H9 (cell line): ENCODE data around the gene CFAP77. TPM values are rescaled to one million over a fixed set of nuclear protein-coding genes. Genes with fewer than 3 reads are reported as not detected.
A peak's percentile ranks its signal among the peaks of the same experiment; 100 is the strongest.

Source experiments
- DNase-seq: peaks from one replicate; pipeline ENCODE4 v3.0.0-alpha.2; 2017
- H2AFZ ChIP-seq: one replicate; pipeline ENCODE4 v1.6.1; 2013; ENCODE audit warnings: mild to moderate bottlenecking, low read length, control low read depth, moderate library complexity
- H2AK5ac ChIP-seq: 2 replicates; pipeline ENCODE4 v1.6.1; 2013; ENCODE audit warnings: low read length, control low read depth, mixed read lengths; ENCODE audit not compliant: insufficient read length
- H2BK120ac ChIP-seq: one replicate; pipeline ENCODE4 v1.6.1; 2013; ENCODE audit warnings: low read depth, mild to moderate bottlenecking, low read length, control low read depth, inconsistent platforms; ENCODE audit not compliant: poor library complexity, severe bottlenecking
- H2BK12ac ChIP-seq: 2 replicates; pipeline ENCODE4 v1.6.1; 2013; ENCODE audit warnings: low read length, control low read depth, mixed read lengths, low read depth; ENCODE audit not compliant: insufficient read length
- H2BK15ac ChIP-seq: 2 replicates; pipeline ENCODE4 v1.6.1; 2013; ENCODE audit warnings: low read depth, low read length, control low read depth
- H2BK20ac ChIP-seq: one replicate; pipeline ENCODE4 v1.6.1; 2013; ENCODE audit warnings: low read depth, mild to moderate bottlenecking, low read length, control low read depth, inconsistent platforms; ENCODE audit not compliant: poor library complexity, severe bottlenecking
- H2BK5ac ChIP-seq: 2 replicates; pipeline ENCODE4 v1.6.1; 2013; ENCODE audit warnings: low read length, control low read depth, mixed read lengths; ENCODE audit not compliant: insufficient read length
- H3K14ac ChIP-seq: 2 replicates; pipeline ENCODE4 v1.6.1; 2013; ENCODE audit warnings: low read length, control low read depth; ENCODE audit not compliant: insufficient read depth
- H3K18ac ChIP-seq: 2 replicates; pipeline ENCODE4 v1.6.1; 2013; ENCODE audit warnings: low read depth, mild to moderate bottlenecking, mixed read lengths, low read length, control low read depth; ENCODE audit not compliant: insufficient read length
- H3K23ac ChIP-seq: 2 replicates; pipeline ENCODE4 v1.6.1; 2013; ENCODE audit warnings: low read length, control low read depth, mixed read lengths, low read depth; ENCODE audit not compliant: insufficient read length
- H3K23me2 ChIP-seq: 2 replicates; pipeline ENCODE4 v1.6.1; 2013; ENCODE audit warnings: low read depth, mild to moderate bottlenecking, mixed read lengths, low read length, control low read depth; ENCODE audit not compliant: insufficient read length, poor library complexity, severe bottlenecking
- H3K27ac ChIP-seq: 2 replicates; pipeline ENCODE4 v1.5.1; 2013; ENCODE audit warnings: low read length, control low read depth, mixed read lengths, low read depth; ENCODE audit not compliant: insufficient read length
- H3K27me3 ChIP-seq: 2 replicates; pipeline ENCODE4 v1.6.1; 2013; ENCODE audit warnings: low read length, control low read depth, inconsistent platforms; ENCODE audit not compliant: insufficient read depth
- H3K4ac ChIP-seq: 2 replicates; pipeline ENCODE4 v1.6.1; 2013; ENCODE audit warnings: low read depth, mild to moderate bottlenecking, control low read depth, inconsistent platforms, low read length, moderate library complexity
- H3K4me1 ChIP-seq: 2 replicates; pipeline ENCODE4 v1.6.1; 2013; ENCODE audit warnings: low read length, control low read depth, inconsistent platforms; ENCODE audit not compliant: insufficient read depth
- H3K4me2 ChIP-seq: 2 replicates; pipeline ENCODE4 v1.6.1; 2013; ENCODE audit warnings: low read length, control low read depth, mixed read lengths; ENCODE audit not compliant: insufficient read length, insufficient read depth
- H3K56ac ChIP-seq: 2 replicates; pipeline ENCODE4 v1.6.1; 2013; ENCODE audit warnings: low read depth, mild to moderate bottlenecking, mixed read lengths, low read length, control low read depth; ENCODE audit not compliant: insufficient read length
- H3K79me1 ChIP-seq: 2 replicates; pipeline ENCODE4 v1.6.1; 2013; ENCODE audit warnings: low read depth, mild to moderate bottlenecking, moderate library complexity, low read length, control low read depth, inconsistent platforms; ENCODE audit not compliant: insufficient read depth, poor library complexity, severe bottlenecking
- H3K79me2 ChIP-seq: 2 replicates; pipeline ENCODE4 v1.6.1; 2013; ENCODE audit warnings: low read length, control low read depth, inconsistent platforms; ENCODE audit not compliant: insufficient read depth
- H3K9ac ChIP-seq: 2 replicates; pipeline ENCODE4 v1.6.1; 2013; ENCODE audit warnings: low read length, control low read depth, mixed read lengths; ENCODE audit not compliant: insufficient read length; ENCODE audit errors: extremely low read depth
- H3K9me3 ChIP-seq: one replicate; pipeline ENCODE4 v1.6.1; 2013; ENCODE audit warnings: low read depth, low read length, inconsistent platforms; ENCODE audit not compliant: control insufficient read depth
- H3T11ph ChIP-seq: one replicate; pipeline ENCODE4 v1.6.1; 2013; ENCODE audit warnings: mild to moderate bottlenecking, low read length, control low read depth, inconsistent platforms
- H4K20me1 ChIP-seq: one replicate; pipeline ENCODE4 v1.6.1; 2013; ENCODE audit not compliant: control insufficient read depth, insufficient read length, insufficient read depth
- H4K5ac ChIP-seq: 2 replicates; pipeline ENCODE4 v1.6.1; 2013; ENCODE audit warnings: low read depth, mild to moderate bottlenecking, mixed read lengths, low read length, control low read depth; ENCODE audit not compliant: insufficient read length
- H4K8ac ChIP-seq: replicated peaks from 2 replicates; pipeline ENCODE4 v1.6.1; 2013; ENCODE audit warnings: low read length, control low read depth, mixed read lengths, low read depth; ENCODE audit not compliant: insufficient read length
- H4K91ac ChIP-seq: 2 replicates; pipeline ENCODE4 v1.6.1; 2013; ENCODE audit warnings: low read depth, mild to moderate bottlenecking, moderate library complexity, mixed read lengths, low read length, control low read depth; ENCODE audit not compliant: insufficient read length
- H3K27ac Mint-ChIP-seq, 3 experiments: 2 replicates in 2 of 3; 3 replicates in 1 of 3; pipeline ENCODE4 v1.8.0; 2020 to 2021; ENCODE audit warnings: mixed read lengths in 3 of 3, mild to moderate bottlenecking in 1 of 3, moderate library complexity in 1 of 3
- H3K27me3 Mint-ChIP-seq: 2 replicates; pipeline ENCODE4 v1.8.0; 2021; ENCODE audit warnings: low read depth, mild to moderate bottlenecking, moderate library complexity, mixed read lengths
- H3K36me3 Mint-ChIP-seq, 3 experiments: 2 replicates in 2 of 3; 3 replicates in 1 of 3; pipeline ENCODE4 v1.8.0; 2020 to 2021; ENCODE audit warnings: low read depth in 3 of 3, mixed read lengths in 3 of 3; ENCODE audit not compliant: insufficient read depth in 1 of 3
- H3K4me1 Mint-ChIP-seq, 2 experiments: 2 replicates each; pipeline ENCODE4 v1.8.0; 2020; ENCODE audit warnings: mixed read lengths in 2 of 2
- H3K4me3 Mint-ChIP-seq, 2 experiments: 2 replicates in 1 of 2; 3 replicates in 1 of 2; pipeline ENCODE4 v1.8.0; 2020 to 2021; ENCODE audit warnings: mild to moderate bottlenecking in 2 of 2, mixed read lengths in 2 of 2, moderate library complexity in 1 of 2
- H3K9me3 Mint-ChIP-seq, 2 experiments: 2 replicates in 1 of 2; 3 replicates in 1 of 2; pipeline ENCODE4 v1.8.0; 2020; ENCODE audit warnings: mild to moderate bottlenecking in 2 of 2, mixed read lengths in 2 of 2, moderate library complexity in 1 of 2
- WGBS: extraction: QIAGEN DNeasy Blood & Tissue Kit; methylation state at CpG from one replicate; pipeline ENCODE4 v1.1.7; 2013; ENCODE audit warnings: missing lambda C conversion rate, low lambda C conversion rate, mixed read lengths; ENCODE audit not compliant: insufficient read length; ENCODE audit errors: extremely low coverage; 5-methylcytosine and 5-hydroxymethylcytosine counted together
- total RNA-seq: library from RNA; stranded (reverse); gene quantifications from 2 replicates; pipeline ENCODE4 v1.2.1, GENCODE V29; 2021
- TF ChIP-seq, protein P1 (sequence below): fragments of 200-600 bp; sonication (generic); conservative IDR thresholded peaks from 3 replicates; pipeline ENCODE4 v1.8.0; 2021; ENCODE audit warnings: antibody characterized with exemption, mild to moderate bottlenecking

The CFAP77 gene
- total RNA-seq, 1 experiment from 2014 or later = 0.72 TPM

DNA sequence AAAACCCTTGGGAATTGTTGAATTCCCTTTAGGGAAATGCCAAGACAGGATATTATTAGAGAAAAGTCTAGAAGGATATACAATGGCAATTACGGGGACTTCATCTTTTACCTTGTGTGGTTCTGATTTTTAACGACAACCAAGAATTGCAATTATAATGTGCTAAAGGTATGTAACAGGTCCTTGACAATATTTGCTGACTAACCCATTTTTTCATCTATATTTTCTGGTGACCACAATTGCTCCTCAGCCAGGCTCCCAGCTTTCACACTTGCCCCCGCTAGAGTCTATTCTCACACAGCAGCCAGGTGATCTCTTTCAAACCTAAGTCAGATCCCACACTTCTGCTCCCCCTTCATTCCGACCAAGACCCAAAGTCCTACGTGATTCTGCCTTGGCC is 206.7 kb downstream of the CFAP77 start:
- Mint-ChIP-seq H3K36me3 (peaks cover 20 to 64% (median 29%) of the 10 kb centered on the region in 3 experiments), H3K27ac (peak overlapping the region in 1 of 3 experiments; percentile 41; a peak in 2 of 7 replicates), H3K27me3 (no peaks in the 10 kb centered on the region; the same call in 1 of the 2 replicates), H3K9me3 (no peaks in the 10 kb centered on the region), H3K4me3 (no peak overlapping the region), H3K4me1 (peaks cover 21 to 34% of the 10 kb centered on the region in 2 experiments)
- H2BK20ac ChIP-seq = no peak overlapping the region
- no peaks in the 10 kb centered on the region for H3K4me1 ChIP-seq
- no peak overlapping the region for H3K18ac ChIP-seq
- no peak overlapping the region for H3K4me2 ChIP-seq
- no peak overlapping the region for H2BK120ac ChIP-seq
- H2BK5ac ChIP-seq = no peak overlapping the region
- H4K91ac ChIP-seq = no peak overlapping the region
- TF ChIP-seq, protein P1, sequence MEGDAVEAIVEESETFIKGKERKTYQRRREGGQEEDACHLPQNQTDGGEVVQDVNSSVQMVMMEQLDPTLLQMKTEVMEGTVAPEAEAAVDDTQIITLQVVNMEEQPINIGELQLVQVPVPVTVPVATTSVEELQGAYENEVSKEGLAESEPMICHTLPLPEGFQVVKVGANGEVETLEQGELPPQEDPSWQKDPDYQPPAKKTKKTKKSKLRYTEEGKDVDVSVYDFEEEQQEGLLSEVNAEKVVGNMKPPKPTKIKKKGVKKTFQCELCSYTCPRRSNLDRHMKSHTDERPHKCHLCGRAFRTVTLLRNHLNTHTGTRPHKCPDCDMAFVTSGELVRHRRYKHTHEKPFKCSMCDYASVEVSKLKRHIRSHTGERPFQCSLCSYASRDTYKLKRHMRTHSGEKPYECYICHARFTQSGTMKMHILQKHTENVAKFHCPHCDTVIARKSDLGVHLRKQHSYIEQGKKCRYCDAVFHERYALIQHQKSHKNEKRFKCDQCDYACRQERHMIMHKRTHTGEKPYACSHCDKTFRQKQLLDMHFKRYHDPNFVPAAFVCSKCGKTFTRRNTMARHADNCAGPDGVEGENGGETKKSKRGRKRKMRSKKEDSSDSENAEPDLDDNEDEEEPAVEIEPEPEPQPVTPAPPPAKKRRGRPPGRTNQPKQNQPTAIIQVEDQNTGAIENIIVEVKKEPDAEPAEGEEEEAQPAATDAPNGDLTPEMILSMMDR = no peak
- no peak overlapping the region for H3K23ac ChIP-seq
- H3K56ac ChIP-seq = no peak overlapping the region
- H2AFZ ChIP-seq = no peak overlapping the region
- no peaks in the 10 kb centered on the region for H4K20me1 ChIP-seq
- H3K27ac ChIP-seq = no peak overlapping the region
- no peaks in the 10 kb centered on the region for H3K9me3 ChIP-seq
- no peak overlapping the region for H4K8ac ChIP-seq
- no peak for DNase-seq
- no peak overlapping the region for H3T11ph ChIP-seq
- H3K27me3 ChIP-seq = no peaks in the 10 kb centered on the region
- H2BK12ac ChIP-seq = no peak overlapping the region
- H3K79me2 ChIP-seq = no peaks in the 10 kb centered on the region
- no peak overlapping the region for H2BK15ac ChIP-seq
- no peak overlapping the region for H2AK5ac ChIP-seq
- no peak overlapping the region for H3K9ac ChIP-seq
- no peak overlapping the region for H3K14ac ChIP-seq
- no peaks in the 10 kb centered on the region for H3K23me2 ChIP-seq
- H4K5ac ChIP-seq = no peak overlapping the region
- WGBS = no CpG with 5 or more reads among the region's 5 CpGs
- H3K79me1 ChIP-seq = no peaks in the 10 kb centered on the region
- no peak overlapping the region for H3K4ac ChIP-seq
